GM19328 (cell line): ENCODE measurements around the gene FKBP7.
A peak's percentile ranks its signal among the peaks of the same experiment; 100 is the strongest.
"Not testable (repeated sequence)": the region's sequence is repeated elsewhere in the genome, so short reads cannot be mapped to it uniquely, and the experiment has no call there.

Source experiments
- ATAC-seq: cut with Tn5 transposase; IDR thresholded peaks from one replicate; pipeline ENCODE4 v1.9.1; 2021; ENCODE audit warnings: mild to moderate bottlenecking, moderate library complexity; ENCODE audit not compliant: unreplicated experiment

The FKBP7 gene

GRCh38 chr2:178491612-178492011 is 13.2 kb upstream of the FKBP7 start:
- no peak for ATAC-seq

GRCh38 chr2:178485356-178485755 is 7.0 kb upstream of the FKBP7 start:
- no peak for ATAC-seq

- no peak for ATAC-seq
Observed at GRCh38 chr2:178484245-178485041, 6.0 kb upstream of the FKBP7 start.

GRCh38 chr2:178482437-178482836 is 4.0 kb upstream of the FKBP7 start:
- ATAC-seq, result no peak

- ATAC-seq, result peak; percentile 69
Observed at GRCh38 chr2:178480227-178481181, 2.1 kb upstream of the FKBP7 start, which contains the start of gene PLEKHA3. Gene PLEKHA3 (plus strand): TSS chr2:178480457. CDS start chr2:178480870, 413 bp downstream.

GRCh38 chr2:178479758-178480226 is 1.4 kb upstream of the FKBP7 start:
- no peak for ATAC-seq

GRCh38 chr2:178479275-178479616 is 846 bp upstream of the FKBP7 start:
- no peak for ATAC-seq

GRCh38 chr2:178478130-178478438 is 316 bp downstream of the FKBP7 start:
- no peak for ATAC-seq

GRCh38 chr2:178477443-178478129 is 814 bp downstream of the FKBP7 start:
- no peak for ATAC-seq

GRCh38 chr2:178476477-178476876 is 1.9 kb downstream of the FKBP7 start:
- no peak for ATAC-seq

- no peak for ATAC-seq
Observed at GRCh38 chr2:178474560-178474959, 3.8 kb downstream of the FKBP7 start.

GRCh38 chr2:178473931-178474330 is 4.5 kb downstream of the FKBP7 start:
- no peak for ATAC-seq

- no peak for ATAC-seq
Observed at GRCh38 chr2:178473373-178473772, 5.0 kb downstream of the FKBP7 start.

- not testable (repeated sequence) for ATAC-seq
Observed at GRCh38 chr2:178471313-178471712, 7.1 kb downstream of the FKBP7 start.

- no peak for ATAC-seq
Observed at GRCh38 chr2:178469219-178469849, 9.1 kb downstream of the FKBP7 start.

GRCh38 chr2:178457390-178457886 is 21.0 kb downstream of the FKBP7 start:
- no peak for ATAC-seq

GRCh38 chr2:178455947-178456346 is 22.5 kb downstream of the FKBP7 start:
- ATAC-seq, result no peak

GRCh38 chr2:178452870-178453269 is 25.5 kb downstream of the FKBP7 start:
- no peak for ATAC-seq

- ATAC-seq, result no peak
Observed at GRCh38 chr2:178452334-178452733, 26.1 kb downstream of the FKBP7 start.

GRCh38 chr2:178450774-178451525 is 27.4 kb downstream of the FKBP7 start, which contains the start of the genes PJVK and PRKRA:
Gene PJVK (plus strand): TSS chr2:178451378. CDS start chr2:178453410, 2,032 bp downstream.
Gene PRKRA (minus strand): TSS chr2:178451175. CDS start chr2:178451030, 145 bp downstream.
- ATAC-seq, result peak; percentile 83
